ENCODE measurements around the gene NT5E.
"Not testable (repeated sequence)": the region's sequence is repeated elsewhere in the genome, so short reads cannot be mapped to it uniquely, and the experiment has no call there.

NT5E gene

DNA sequence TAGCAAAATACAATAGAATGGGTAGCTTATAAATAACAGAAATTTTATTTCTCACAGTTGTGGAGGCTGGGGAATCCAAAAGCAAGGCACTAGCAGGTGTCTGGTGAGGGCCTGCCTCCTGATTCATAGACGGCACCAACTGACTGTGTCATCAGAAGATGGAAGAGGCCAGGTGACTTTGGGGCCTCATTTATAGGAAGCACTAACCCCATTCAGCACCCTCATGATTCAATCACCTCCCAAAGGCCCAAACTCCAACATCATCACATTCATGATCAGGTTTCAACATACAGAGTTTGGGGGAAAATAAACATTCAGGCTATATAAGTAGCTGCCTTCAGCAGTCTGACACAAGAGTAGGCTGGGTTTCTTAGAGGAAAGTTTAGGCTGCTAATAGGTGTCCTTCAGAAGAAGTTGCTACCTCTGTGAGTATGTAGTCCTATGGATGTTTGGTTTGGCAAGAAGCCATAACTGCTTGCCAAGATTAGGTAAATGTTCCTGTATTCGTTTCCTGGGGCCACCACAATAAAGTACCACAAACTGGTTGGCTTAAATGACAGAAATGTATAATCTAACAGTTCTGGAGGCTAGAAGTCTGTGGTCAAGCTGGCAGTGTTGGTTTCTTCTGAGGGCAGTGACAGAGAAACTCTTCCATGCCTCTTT is 48.8 kb downstream of the NT5E start (continued):
- TF ChIP-seq ZNF654 (tag by site-specific recombination; IDR thresholded peaks at IDR 0.05; ENCODE audit: low read depth), result no peak
- peak; percentile 100 for TF ChIP-seq ZNF660 (tag by site-specific recombination; IDR thresholded peaks at IDR 0.05)
- TF ChIP-seq ZNF24 (tag by site-specific recombination; IDR thresholded peaks at IDR 0.05), result 0 out of 2 replicates have a peak, but pooled peaks have one; percentile 40
- TF ChIP-seq ZNF155 (tag by site-specific recombination; IDR thresholded peaks at IDR 0.05), result no peak

GRCh38 chr6:85506441-85507093 is 56.7 kb downstream of the NT5E start:
- ChIA-PET POLR2A (no interaction called here), CTCF (interaction anchor here (0.6 to 1.6 kb wide), 3 partner anchors 23 to 174 kb away, joined by 3 to 13 read pairs (median 6); no protein-coding TSS in a partner anchor)
- H3K27ac ChIP-seq (ENCODE audit: extremely low read depth, low read depth, low read length), result no peak overlapping the region
- TF ChIP-seq TRIM28 (IDR thresholded peaks at IDR 0.05; ENCODE audit: borderline replicate concordance, low read length) (no peak), MZF1 (tag by site-specific recombination; IDR thresholded peaks at IDR 0.05; ENCODE audit: borderline replicate concordance) (peak; percentile 49; the same call in 1 of the 2 replicates), ZNF624 (tag by site-specific recombination; IDR thresholded peaks at IDR 0.05) (no peak), SETDB1 (IDR thresholded peaks at IDR 0.05; ENCODE audit: insufficient read length, low read length) (no peak), ZNF610 (tag by site-specific recombination; IDR thresholded peaks at IDR 0.05; ENCODE audit: borderline replicate concordance) (no peak)
- H3K4me1 ChIP-seq (ENCODE audit: control insufficient read depth, insufficient read depth, low read length), result no peaks in the 10 kb centered on the region
- no peaks in the 10 kb centered on the region for H3K9me3 ChIP-seq (ENCODE audit: control insufficient read depth, insufficient read depth, low read depth, low read length)
- no peak overlapping the region for H3K4me3 ChIP-seq (ENCODE audit: low read depth, low read length)
- H3K36me3 ChIP-seq (ENCODE audit: control insufficient read depth in 2 of 2, insufficient read depth in 1 of 2, low read length in 2 of 2), result peaks cover 4 to 41% of the 10 kb centered on the region in 2 experiments; a peak in 2 of 3 replicates

GRCh38 chr6:85516168-85516567 is 66.3 kb downstream of the NT5E start:
- ChIA-PET CTCF (interaction anchor here (0.7 kb wide), 1 partner anchor 22 kb away, joined by 5 read pairs; no protein-coding TSS in a partner anchor), POLR2A (no interaction called here)
- no peak for TF ChIP-seq ZNF623 (tag by site-specific recombination; IDR thresholded peaks at IDR 0.05)
- TF ChIP-seq ZNF707 (tag by site-specific recombination; IDR thresholded peaks at IDR 0.05), result no peak
- TF ChIP-seq ZNF561 (tag by site-specific recombination; IDR thresholded peaks at IDR 0.05; ENCODE audit: borderline replicate concordance), result no peak
- no peak for TF ChIP-seq MZF1 (tag by site-specific recombination; IDR thresholded peaks at IDR 0.05; ENCODE audit: borderline replicate concordance)
- no peak for TF ChIP-seq ZNF701 (tag by site-specific recombination; IDR thresholded peaks at IDR 0.05)
- no peak for TF ChIP-seq ZNF121 (tag by site-specific recombination; IDR thresholded peaks at IDR 0.05)
- no peak for TF ChIP-seq ZSCAN30 (tag by site-specific recombination; IDR thresholded peaks at IDR 0.05)
- no peak for TF ChIP-seq ZNF266 (tag by site-specific recombination; IDR thresholded peaks at IDR 0.05; ENCODE audit: low read depth)
- TF ChIP-seq KLF1 (tag by site-specific recombination; IDR thresholded peaks at IDR 0.05), result no peak
- TF ChIP-seq ZNF510 (tag by site-specific recombination; IDR thresholded peaks at IDR 0.05; ENCODE audit: insufficient replicate concordance), result no peak
- TF ChIP-seq, protein P1, sequence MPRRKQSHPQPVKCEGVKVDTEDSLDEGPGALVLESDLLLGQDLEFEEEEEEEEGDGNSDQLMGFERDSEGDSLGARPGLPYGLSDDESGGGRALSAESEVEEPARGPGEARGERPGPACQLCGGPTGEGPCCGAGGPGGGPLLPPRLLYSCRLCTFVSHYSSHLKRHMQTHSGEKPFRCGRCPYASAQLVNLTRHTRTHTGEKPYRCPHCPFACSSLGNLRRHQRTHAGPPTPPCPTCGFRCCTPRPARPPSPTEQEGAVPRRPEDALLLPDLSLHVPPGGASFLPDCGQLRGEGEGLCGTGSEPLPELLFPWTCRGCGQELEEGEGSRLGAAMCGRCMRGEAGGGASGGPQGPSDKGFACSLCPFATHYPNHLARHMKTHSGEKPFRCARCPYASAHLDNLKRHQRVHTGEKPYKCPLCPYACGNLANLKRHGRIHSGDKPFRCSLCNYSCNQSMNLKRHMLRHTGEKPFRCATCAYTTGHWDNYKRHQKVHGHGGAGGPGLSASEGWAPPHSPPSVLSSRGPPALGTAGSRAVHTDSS (tag by site-specific recombination; IDR thresholded peaks at IDR 0.05), result no peak
- TF ChIP-seq ZNF521 (tag by site-specific recombination; IDR thresholded peaks at IDR 0.05), result no peak
- TF ChIP-seq ZNF404 (tag by site-specific recombination; IDR thresholded peaks at IDR 0.05), result no peak
- TF ChIP-seq ZNF624 (tag by site-specific recombination; IDR thresholded peaks at IDR 0.05), result no peak
- TF ChIP-seq ZNF311 (tag by site-specific recombination; IDR thresholded peaks at IDR 0.05; ENCODE audit: borderline replicate concordance), result no peak
- no peak for TF ChIP-seq ZNF416 (tag by site-specific recombination; IDR thresholded peaks at IDR 0.05)
- TF ChIP-seq ZNF792 (tag by site-specific recombination; IDR thresholded peaks at IDR 0.05), result no peak
- TF ChIP-seq ZNF560 (tag by site-specific recombination; IDR thresholded peaks at IDR 0.05; ENCODE audit: borderline replicate concordance), result no peak
- no peak overlapping the region for H3K27ac ChIP-seq (ENCODE audit: extremely low read depth, low read depth, low read length)
- peaks cover 18 to 41% of the 10 kb centered on the region in 2 experiments for H3K36me3 ChIP-seq (ENCODE audit: control insufficient read depth in 2 of 2, insufficient read depth in 1 of 2, low read length in 2 of 2)
- no peak overlapping the region for H3K4me3 ChIP-seq (ENCODE audit: low read depth, low read length)
- H3K9me3 ChIP-seq (ENCODE audit: control insufficient read depth, insufficient read depth, low read depth, low read length), result no peaks in the 10 kb centered on the region
- H3K4me1 ChIP-seq (ENCODE audit: control insufficient read depth, insufficient read depth, low read length), result no peaks in the 10 kb centered on the region

- H3K4me1 ChIP-seq (ENCODE audit: control insufficient read depth, insufficient read depth, low read length); H3K9me3 ChIP-seq (ENCODE audit: control insufficient read depth, insufficient read depth, low read depth, low read length); POLR2A ChIA-PET; H3K27ac ChIP-seq (ENCODE audit: extremely low read depth, low read depth, low read length); H3K4me3 ChIP-seq (ENCODE audit: low read depth, low read length): not testable (repeated sequence)
- H3K36me3 ChIP-seq (ENCODE audit: control insufficient read depth in 2 of 2, insufficient read depth in 1 of 2, low read length in 2 of 2), result peaks cover 22 to 51% of the 10 kb centered on the region in 2 experiments
- CTCF ChIA-PET, result interaction anchor here (0.7 to 3.5 kb wide), 4 partner anchors 12 to 169 kb away, joined by 4 to 35 read pairs (median 12); no protein-coding TSS in a partner anchor
Observed at GRCh38 chr6:85524281-85524680, 74.4 kb downstream of the NT5E start.
